HG02943 (cell line): ENCODE results near the gene SETD2.

Source experiments
- ATAC-seq: cut with Tn5 transposase; IDR thresholded peaks from one replicate; pipeline ENCODE4 v1.9.1; 2021; ENCODE audit warnings: mild to moderate bottlenecking, low read depth, moderate library complexity; ENCODE audit not compliant: unreplicated experiment

SETD2 gene

GRCh38 chr3:46970391-46971091 lies 193.4 kb downstream of the SETD2 start:
- no peak for ATAC-seq

- no peak for ATAC-seq
Observed at GRCh38 chr3:46968783-46969428, 195.0 kb downstream of the SETD2 start.

GRCh38 chr3:46966811-46967210 lies 197.1 kb downstream of the SETD2 start:
- ATAC-seq, result no peak
